ENCODE measurements around the gene NPTN. TPM values are rescaled to one million over a fixed set of nuclear protein-coding genes. Genes with fewer than 3 reads are reported as not detected.
A peak's percentile ranks its signal among the peaks of the same experiment; 100 is the strongest.

NPTN gene
- total RNA-seq, 1 experiment from 2014 or later: 130 TPM

GRCh38 chr15:73541479-73541878 lies 91.7 kb downstream of the NPTN start:
- in situ Hi-C loops (cut with HindIII; ENCODE audit: low pct_unique_long_range_greater_than_20kb, low sequenced_read_pairs): no loop called here
- DNase-seq (ENCODE audit: low read depth): no peak

- DNase-seq (ENCODE audit: low read depth): no peak
- in situ Hi-C loops (cut with HindIII; ENCODE audit: low pct_unique_long_range_greater_than_20kb, low sequenced_read_pairs): no loop called here
These were observed 93.0 kb downstream of the NPTN start for GRCh38 chr15:73540161-73540560.

GRCh38 chr15:73539212-73540128 lies 93.7 kb downstream of the NPTN start:
- peak; percentile 10 for DNase-seq (ENCODE audit: low read depth)
- in situ Hi-C loops (cut with HindIII; ENCODE audit: low pct_unique_long_range_greater_than_20kb, low sequenced_read_pairs): no loop called here

- no peak for DNase-seq (ENCODE audit: low read depth)
- in situ Hi-C loops (cut with HindIII; ENCODE audit: low pct_unique_long_range_greater_than_20kb, low sequenced_read_pairs): no loop called here
These were observed 94.5 kb downstream of the NPTN start for GRCh38 chr15:73538563-73539211.

- in situ Hi-C loops (cut with HindIII; ENCODE audit: low pct_unique_long_range_greater_than_20kb, low sequenced_read_pairs): no loop called here
- no peak for DNase-seq (ENCODE audit: low read depth)
These were observed 95.1 kb downstream of the NPTN start for GRCh38 chr15:73538123-73538522.

- in situ Hi-C loops (cut with HindIII; ENCODE audit: low pct_unique_long_range_greater_than_20kb, low sequenced_read_pairs): no loop called here
These were observed 102.5 kb downstream of the NPTN start for GRCh38 chr15:73530649-73531048.

GRCh38 chr15:73527598-73527997 lies 105.6 kb downstream of the NPTN start:
- no peak for DNase-seq (ENCODE audit: low read depth)
- in situ Hi-C loops (cut with HindIII; ENCODE audit: low pct_unique_long_range_greater_than_20kb, low sequenced_read_pairs): no loop called here

More at GRCh38 chr15:73530649-73531048, 102.5 kb downstream of the NPTN start:
- DNase-seq (ENCODE audit: low read depth): no peak

- in situ Hi-C loops (cut with HindIII; ENCODE audit: low pct_unique_long_range_greater_than_20kb, low sequenced_read_pairs): no loop called here
- no peak for DNase-seq (ENCODE audit: low read depth)
These were observed 108.3 kb downstream of the NPTN start for GRCh38 chr15:73524919-73525318.

GRCh38 chr15:73522011-73522410 lies 111.2 kb downstream of the NPTN start:
- no peak for DNase-seq (ENCODE audit: low read depth)
- in situ Hi-C loops (cut with HindIII; ENCODE audit: low pct_unique_long_range_greater_than_20kb, low sequenced_read_pairs): no loop called here

GRCh38 chr15:73518876-73519733 lies 114.1 kb downstream of the NPTN start:
- in situ Hi-C loops (cut with HindIII; ENCODE audit: low pct_unique_long_range_greater_than_20kb, low sequenced_read_pairs): no loop called here
- DNase-seq (ENCODE audit: low read depth): no peak

GRCh38 chr15:73518180-73518862 lies 114.9 kb downstream of the NPTN start:
- in situ Hi-C loops (cut with HindIII; ENCODE audit: low pct_unique_long_range_greater_than_20kb, low sequenced_read_pairs): no loop called here
- no peak for DNase-seq (ENCODE audit: low read depth)

GRCh38 chr15:73517566-73517965 lies 115.6 kb downstream of the NPTN start:
- in situ Hi-C loops (cut with HindIII; ENCODE audit: low pct_unique_long_range_greater_than_20kb, low sequenced_read_pairs): no loop called here
- no peak for DNase-seq (ENCODE audit: low read depth)

GRCh38 chr15:73515527-73515926 lies 117.7 kb downstream of the NPTN start:
- in situ Hi-C loops (cut with HindIII; ENCODE audit: low pct_unique_long_range_greater_than_20kb, low sequenced_read_pairs): no loop called here
- DNase-seq (ENCODE audit: low read depth): no peak

Other genes with a start within 250 kb of the NPTN start
- not detected in 2 replicates for gene REC114, start 190.2 kb downstream of the NPTN start, total RNA-seq (2014; rRNA removed; shearing (Covaris generic); ENCODE audit: low replicate concordance)
- gene CD276, start 51.0 kb upstream of the NPTN start, total RNA-seq (2014; rRNA removed; shearing (Covaris generic); ENCODE audit: low replicate concordance): 142 and 198 TPM in 2 replicates
- not detected in 2 replicates for gene INSYN1, start 120.0 kb upstream of the NPTN start, total RNA-seq (2014; rRNA removed; shearing (Covaris generic); ENCODE audit: low replicate concordance)
- not detected in 2 replicates for gene TBC1D21, start 240.2 kb upstream of the NPTN start, total RNA-seq (2014; rRNA removed; shearing (Covaris generic); ENCODE audit: low replicate concordance)